ENCODE measurements around the gene KCNMA1. TPM values are rescaled to one million over a fixed set of nuclear protein-coding genes. Genes with fewer than 3 reads are reported as not detected.

KCNMA1 gene
- total RNA-seq, 1 donor from 2014 or later = 41.3 TPM

- Histone ChIP-seq H3K27ac (no peak overlapping the region), H3K9me3 (no peaks in the 10 kb centered on the region)
- ATAC-seq = no peak
Measured at GRCh38 chr10:77310288-77310840, 327.2 kb downstream of the KCNMA1 start.

DNA sequence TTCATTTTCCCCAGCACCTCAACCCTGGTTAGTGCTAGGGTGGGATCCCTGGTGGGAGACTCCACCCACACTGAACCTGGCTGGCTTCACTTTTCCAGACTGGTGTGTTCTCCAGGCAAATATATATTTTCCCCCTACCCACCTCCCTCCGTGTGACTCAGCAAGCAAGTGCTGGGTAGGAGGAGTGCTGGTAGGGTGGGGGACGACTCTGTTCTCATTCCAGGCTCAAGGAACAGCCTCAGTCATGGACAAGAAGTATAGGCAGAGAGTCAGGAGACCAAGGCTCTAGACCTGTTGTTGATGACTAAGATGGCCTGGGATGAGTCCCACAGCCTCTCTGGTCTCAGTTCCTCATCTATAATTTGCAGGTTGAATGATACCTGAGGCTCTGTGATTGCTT, 328.1 kb downstream of the KCNMA1 start:
- no peaks in the 10 kb centered on the region for H3K9me3 ChIP-seq
- TF ChIP-seq CTCF (IDR thresholded peaks at IDR 0.05) = no peak
- no peak overlapping the region for H3K4me3 ChIP-seq
- H3K4me1 ChIP-seq = no peaks in the 10 kb centered on the region
- DNase-seq = no peak
- no peaks in the 10 kb centered on the region for H3K36me3 ChIP-seq
- no peak for ATAC-seq
- H3K27ac ChIP-seq = no peak overlapping the region
- intact Hi-C loops (cut with DNase I) = no loop called here
- H3K27me3 ChIP-seq (ENCODE audit: low read depth) = no peaks in the 10 kb centered on the region

More at GRCh38 chr10:77310288-77310840, 327.2 kb downstream of the KCNMA1 start:
- Histone ChIP-seq H3K27me3 (ENCODE audit: low read depth) (no peaks in the 10 kb centered on the region), H3K4me3 (no peak overlapping the region), H3K36me3 (no peaks in the 10 kb centered on the region), H3K4me1 (no peaks in the 10 kb centered on the region)
- TF ChIP-seq CTCF (IDR thresholded peaks at IDR 0.05) = no peak
- no peak for DNase-seq
- intact Hi-C loops (cut with DNase I) = no loop called here

GRCh38 chr10:77309092-77309491, 328.5 kb downstream of the KCNMA1 start:
- Histone ChIP-seq H3K4me3 (no peak overlapping the region), H3K36me3 (no peaks in the 10 kb centered on the region), H3K9me3 (no peaks in the 10 kb centered on the region), H3K27me3 (ENCODE audit: low read depth) (no peaks in the 10 kb centered on the region), H3K4me1 (no peaks in the 10 kb centered on the region), H3K27ac (no peak overlapping the region)
- intact Hi-C loops (cut with DNase I) = no loop called here
- no peak for TF ChIP-seq CTCF (IDR thresholded peaks at IDR 0.05)
- DNase-seq (no peak), ATAC-seq (no peak)

GRCh38 chr10:77308084-77308732, 329.4 kb downstream of the KCNMA1 start:
- H3K27ac ChIP-seq = no peak overlapping the region
- H3K27me3 ChIP-seq (ENCODE audit: low read depth) = no peaks in the 10 kb centered on the region
- H3K4me3 ChIP-seq = no peak overlapping the region
- DNase-seq (no peak), ATAC-seq (no peak)
- H3K9me3 ChIP-seq = no peaks in the 10 kb centered on the region
- no peaks in the 10 kb centered on the region for H3K36me3 ChIP-seq
- no peaks in the 10 kb centered on the region for H3K4me1 ChIP-seq
- intact Hi-C loops (cut with DNase I) = no loop called here
- no peak for TF ChIP-seq CTCF (IDR thresholded peaks at IDR 0.05)

DNA sequence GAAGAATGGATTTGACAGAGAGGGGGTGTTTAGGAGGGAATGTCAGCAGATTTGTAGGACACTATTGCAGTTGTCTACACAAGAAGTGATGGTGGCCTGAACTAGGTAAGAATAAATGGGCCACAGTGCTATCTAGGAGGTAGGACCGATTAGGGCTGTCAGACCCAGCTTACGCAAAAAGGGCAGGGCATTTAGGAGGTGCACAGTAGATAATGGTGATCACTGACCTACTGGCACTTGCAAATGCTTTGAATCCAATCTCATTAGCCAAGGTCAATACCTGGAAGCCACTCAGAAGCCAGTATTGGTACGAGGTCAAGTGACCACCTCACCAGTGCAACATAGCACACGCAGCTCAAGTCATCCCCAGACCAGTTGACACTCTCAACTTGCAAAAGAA, 330.9 kb downstream of the KCNMA1 start:
- Histone ChIP-seq H3K4me3 (no peak overlapping the region), H3K27ac (no peak overlapping the region), H3K27me3 (ENCODE audit: low read depth) (no peaks in the 10 kb centered on the region), H3K36me3 (no peaks in the 10 kb centered on the region), H3K9me3 (no peaks in the 10 kb centered on the region), H3K4me1 (no peaks in the 10 kb centered on the region)
- no peak for TF ChIP-seq CTCF (IDR thresholded peaks at IDR 0.05)
- ATAC-seq = no peak
- intact Hi-C loops (cut with DNase I) = no loop called here
- no peak for DNase-seq
